GM12801 (cell line): ENCODE measurements around the gene TMEM150C.

Source experiments
- CTCF ChIP-seq: IDR thresholded peaks from one replicate; pipeline ENCODE4 v1.5.1; 2011; ENCODE audit warnings: control low read depth; ENCODE audit not compliant: insufficient read length; ENCODE audit errors: extremely low read depth

The TMEM150C gene

GRCh38 chr4:82467471-82467870 is 94.3 kb downstream of the TMEM150C start:
- TF ChIP-seq CTCF: no peak

- no peak for TF ChIP-seq CTCF
Measured at GRCh38 chr4:82463221-82463620, 98.6 kb downstream of the TMEM150C start.

- peak; percentile 13 for TF ChIP-seq CTCF
Measured at GRCh38 chr4:82462415-82462831, 99.4 kb downstream of the TMEM150C start.

- no peak for TF ChIP-seq CTCF
Measured at GRCh38 chr4:82461710-82462109, 100.1 kb downstream of the TMEM150C start.

- no peak for TF ChIP-seq CTCF
Measured at GRCh38 chr4:82458729-82459128, 103.1 kb downstream of the TMEM150C start.

- no peak for TF ChIP-seq CTCF
Measured at GRCh38 chr4:82457266-82457665, 104.5 kb downstream of the TMEM150C start.

- no peak for TF ChIP-seq CTCF
Measured at GRCh38 chr4:82452026-82452425, 109.8 kb downstream of the TMEM150C start.
